LNCaP clone FGC (cell line): ENCODE measurements around the gene B3GAT2.

Source experiments
- DNase-seq: peaks from one replicate; pipeline ENCODE4 v3.0.0-alpha.2; 2011; ENCODE audit warnings: low read depth
- H3K4me3 ChIP-seq: 2 replicates; pipeline ENCODE4 v1.5.1; 2011; ENCODE audit warnings: mild to moderate bottlenecking, low read depth, low read length, control low read depth
- CTCF ChIP-seq: IDR thresholded peaks from 2 replicates; pipeline ENCODE4 v1.5.1; 2012; ENCODE audit warnings: mild to moderate bottlenecking; ENCODE audit not compliant: control insufficient read depth, insufficient read depth; ENCODE audit errors: extremely low read depth

Gene B3GAT2

GRCh38 chr6:70813885-70814284, 143.0 kb downstream of the B3GAT2 start:
- DNase-seq, result no peak
- no peak overlapping the region for H3K4me3 ChIP-seq
- no peak for TF ChIP-seq CTCF

- no peak for TF ChIP-seq CTCF
- H3K4me3 ChIP-seq, result no peak overlapping the region
- no peak for DNase-seq
Measured at GRCh38 chr6:70811788-70812187, 145.1 kb downstream of the B3GAT2 start.
